ENCODE data around the gene RNF126.
"Not testable (repeated sequence)": the region's sequence is repeated elsewhere in the genome, so short reads cannot be mapped to it uniquely, and the experiment has no call there.

RNF126 gene

GRCh38 chr19:609004-609346, 54.0 kb downstream of the RNF126 start:
- no peak for DNase-seq

GRCh38 chr19:608155-609003, 54.6 kb downstream of the RNF126 start:
- no peak for DNase-seq

- no peak for DNase-seq
These were observed 55.5 kb downstream of the RNF126 start for GRCh38 chr19:607301-608154.

- peak; percentile 47 for DNase-seq
These were observed 57.7 kb downstream of the RNF126 start for GRCh38 chr19:605061-605971.

- DNase-seq = peak; percentile 53
These were observed 58.7 kb downstream of the RNF126 start for GRCh38 chr19:604355-604754.

GRCh38 chr19:603779-604178, 59.2 kb downstream of the RNF126 start:
- DNase-seq = not testable (repeated sequence)

- not testable (repeated sequence) for DNase-seq
These were observed 59.7 kb downstream of the RNF126 start for GRCh38 chr19:603302-603639.

- DNase-seq = no peak
These were observed 60.4 kb downstream of the RNF126 start for GRCh38 chr19:602391-603301.

GRCh38 chr19:601790-602189, 61.2 kb downstream of the RNF126 start:
- no peak for DNase-seq

GRCh38 chr19:601310-601709, 61.7 kb downstream of the RNF126 start:
- no peak for DNase-seq

Measured in activated CD4-positive, alpha-beta T cell treated with anti-CD3 and anti-CD28 coated beads, Interleukin-2, amount 50 U/mL, for 16 hours (primary cell).